Adipose tissue (tissue), 3 donors: ENCODE results near the gene ATP10A. TPM values are rescaled to one million over a fixed set of nuclear protein-coding genes. Genes with fewer than 3 reads are reported as not detected.
"Not testable (repeated sequence)": the region's sequence is repeated elsewhere in the genome, so short reads cannot be mapped to it uniquely, and the experiment has no call there.

Experiments
- H3K27ac ChIP-seq: one replicate; pipeline ENCODE4 v1.5.1; 2013; ENCODE audit warnings: low read depth, low read length
- WGBS, 3 donors: extraction: QIAGEN DNeasy Blood & Tissue Kit; methylation state at CpG; one replicate each; pipeline ENCODE4 v1.1.7; 2013; 5-methylcytosine and 5-hydroxymethylcytosine counted together
- polyA plus RNA-seq, 3 donors: library from polyadenylated mRNA; stranded (reverse); fragments of 200-250 nt; gene quantifications; one replicate each; pipeline ENCODE4 v1.2.3, GENCODE V29; 2013
- donor health status: healthy with polysubstance abuse.
- donor health status: Bipolar disorder and iron deficiency.
- donor health status: healthy.

The ATP10A gene
- polyA plus RNA-seq, 3 donors = 1.0 to 2.8 (median 2.4) TPM

GRCh38 chr15:25670025-25670554, 193.0 kb downstream of the ATP10A start:
- 3 to 4% (median 3%) methylated on average over 15 of the region's 15 CpGs for WGBS, 3 donors
- H3K27ac ChIP-seq = no peak overlapping the region

GRCh38 chr15:25668901-25669300, 194.2 kb downstream of the ATP10A start:
- WGBS, 3 donors = 69 to 80% (median 77%) methylated on average over 4 of the region's 4 CpGs
- H3K27ac ChIP-seq = no peak overlapping the region

- H3K27ac ChIP-seq = no peak overlapping the region
- 64 to 85% (median 80%) methylated on average over 11 of the region's 11 CpGs for WGBS, 3 donors
These were observed 194.8 kb downstream of the ATP10A start for GRCh38 chr15:25668236-25668795.

- H3K27ac ChIP-seq = no peak overlapping the region
- WGBS, 3 donors = 66 to 81% (median 77%) methylated on average over 13 of the region's 13 CpGs
These were observed 195.3 kb downstream of the ATP10A start for GRCh38 chr15:25667829-25668228.

GRCh38 chr15:25665913-25666312, 197.2 kb downstream of the ATP10A start:
- H3K27ac ChIP-seq = no peak overlapping the region
- WGBS, 3 donors = 80 to 86% (median 86%) methylated on average over 3 of the region's 3 CpGs

GRCh38 chr15:25664761-25665160, 198.4 kb downstream of the ATP10A start:
- 59 to 66% (median 63%) methylated on average over 5 of the region's 5 CpGs for WGBS, 3 donors
- no peak overlapping the region for H3K27ac ChIP-seq

- WGBS, 3 donors = 74 to 84% (median 83%) methylated on average over 5 of the region's 5 CpGs
These were observed 199.6 kb downstream of the ATP10A start for GRCh38 chr15:25663515-25663914.

GRCh38 chr15:25661898-25662297, 201.2 kb downstream of the ATP10A start:
- no peak overlapping the region for H3K27ac ChIP-seq
- WGBS, 3 donors = 50 to 53% (median 51%) methylated on average over 4 of the region's 4 CpGs

More at GRCh38 chr15:25663515-25663914, 199.6 kb downstream of the ATP10A start:
- H3K27ac ChIP-seq = no peak overlapping the region

GRCh38 chr15:25659251-25659650, 203.9 kb downstream of the ATP10A start:
- no peak overlapping the region for H3K27ac ChIP-seq
- 91 to 94% (median 94%) methylated on average over 12 of the region's 12 CpGs for WGBS, 3 donors

- 89 to 92% (median 92%) methylated on average over 19 of the region's 19 CpGs for WGBS, 3 donors
These were observed 204.6 kb downstream of the ATP10A start for GRCh38 chr15:25658560-25658959.

GRCh38 chr15:25655207-25655948, 207.7 kb downstream of the ATP10A start:
- 77 to 82% (median 78%) methylated on average over 14 of the region's 14 CpGs for WGBS, 3 donors
- H3K27ac ChIP-seq = no peak overlapping the region

More at GRCh38 chr15:25658560-25658959, 204.6 kb downstream of the ATP10A start:
- no peak overlapping the region for H3K27ac ChIP-seq

- 68 to 84% (median 81%) methylated on average over 2 of the region's 2 CpGs for WGBS, 3 donors
- H3K27ac ChIP-seq = no peak overlapping the region
These were observed 209.8 kb downstream of the ATP10A start for GRCh38 chr15:25653371-25653770.

- H3K27ac ChIP-seq = no peak overlapping the region
- WGBS, 3 donors = 29 to 45% (median 43%) methylated on average over 1 of the region's 1 CpG
These were observed 210.4 kb downstream of the ATP10A start for GRCh38 chr15:25652704-25653103.

GRCh38 chr15:25649390-25649789, 213.7 kb downstream of the ATP10A start:
- WGBS, 3 donors = 42 to 50% (median 45%) methylated on average over 2 of the region's 2 CpGs
- H3K27ac ChIP-seq = no peak overlapping the region

- 57 to 67% (median 63%) methylated on average over 4 of the region's 4 CpGs for WGBS, 3 donors
- H3K27ac ChIP-seq = no peak overlapping the region
These were observed 220.0 kb downstream of the ATP10A start for GRCh38 chr15:25643120-25643519.

GRCh38 chr15:25641762-25642161, 221.4 kb downstream of the ATP10A start:
- WGBS, 3 donors = 40 to 72% (median 70%) methylated on average over 6 of the region's 6 CpGs
- no peak overlapping the region for H3K27ac ChIP-seq

- 35 to 55% (median 39%) methylated on average over 3 of the region's 3 CpGs for WGBS, 3 donors
- no peak overlapping the region for H3K27ac ChIP-seq
These were observed 221.8 kb downstream of the ATP10A start for GRCh38 chr15:25641361-25641760.

- H3K27ac ChIP-seq = not testable (repeated sequence)
- 45 to 90% (median 86%) methylated on average over 4 of the region's 4 CpGs for WGBS, 3 donors
These were observed 222.2 kb downstream of the ATP10A start for GRCh38 chr15:25640959-25641358.

- 75 to 90% (median 85%) methylated on average over 5 of the region's 5 CpGs for WGBS, 3 donors
- no peak overlapping the region for H3K27ac ChIP-seq
These were observed 222.7 kb downstream of the ATP10A start for GRCh38 chr15:25640381-25640780.

GRCh38 chr15:25636486-25636885, 226.6 kb downstream of the ATP10A start:
- not testable (repeated sequence) for H3K27ac ChIP-seq
- 65 to 83% (median 77%) methylated on average over 9 of the region's 9 CpGs for WGBS, 3 donors
